ENCODE results near the gene MAGI2.
"Not testable (repeated sequence)": the region's sequence is repeated elsewhere in the genome, so short reads cannot be mapped to it uniquely, and the experiment has no call there.

MAGI2 gene

DNA sequence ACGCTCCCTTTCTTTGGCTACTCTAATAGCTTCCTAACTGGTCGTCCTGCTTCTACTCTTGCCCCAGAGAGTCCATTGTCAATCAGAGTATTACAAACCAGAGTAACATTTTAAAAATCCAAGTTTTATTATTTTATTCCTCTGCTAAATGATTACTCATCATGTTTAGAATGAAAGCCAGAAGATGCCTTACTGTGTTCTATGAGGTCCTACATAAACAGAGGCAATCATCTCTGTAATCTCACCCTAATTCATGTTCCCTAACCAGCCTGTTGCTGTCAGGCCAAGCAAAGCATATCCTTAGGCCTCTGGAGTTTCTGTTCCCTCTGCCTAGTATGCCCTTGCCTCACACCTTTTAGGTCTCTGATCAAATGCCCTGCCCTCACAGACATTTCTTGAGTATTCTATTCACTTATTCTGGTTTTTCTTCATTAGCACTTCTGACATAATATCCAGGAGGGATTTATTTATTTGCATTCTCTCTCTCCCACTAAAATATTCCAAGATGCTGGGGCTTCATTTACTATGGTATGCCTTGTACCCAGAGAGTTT, 1157.3 kb downstream of the MAGI2 start:
- no peak for DNase-seq (ENCODE audit: low spot score)

DNA sequence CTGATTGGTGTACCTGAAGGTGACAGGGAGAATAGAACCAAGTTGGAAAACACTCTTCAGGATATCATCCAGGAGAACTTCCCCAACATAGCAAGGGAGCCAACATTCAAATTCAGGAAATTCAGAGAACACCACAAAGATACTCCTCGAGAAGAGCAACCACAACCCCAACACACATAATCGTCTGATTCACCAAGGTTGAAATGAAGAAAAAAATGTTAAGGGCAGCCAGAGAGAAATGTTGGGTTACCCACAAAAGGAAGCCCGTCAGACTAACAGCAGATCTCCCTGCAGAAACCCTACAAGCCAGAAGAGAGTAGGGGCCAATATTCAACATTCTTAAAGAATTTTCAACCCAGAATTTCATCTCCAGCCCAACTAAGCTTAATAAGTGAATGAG, 1164.0 kb downstream of the MAGI2 start:
- not testable (repeated sequence) for DNase-seq (ENCODE audit: low spot score)

DNA sequence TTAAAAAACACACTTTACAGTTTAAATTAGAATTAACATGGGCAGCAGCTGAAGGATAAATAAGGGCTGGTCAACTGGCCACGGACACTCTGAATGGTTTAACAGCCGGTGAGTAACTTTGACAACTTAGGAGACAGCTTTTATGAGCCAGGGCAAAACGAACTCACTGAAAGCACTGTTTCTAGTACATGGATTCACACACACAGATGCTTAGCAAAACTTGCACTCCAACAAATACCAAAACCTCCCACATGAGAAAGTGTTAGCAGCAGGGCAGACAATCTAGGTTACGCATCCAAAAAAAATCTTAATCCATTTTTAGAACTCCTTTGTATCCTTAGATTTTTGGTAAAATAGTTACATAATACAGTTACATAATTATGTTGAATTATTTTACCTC, 1168.5 kb downstream of the MAGI2 start:
- no peak for DNase-seq (ENCODE audit: low spot score)

DNA sequence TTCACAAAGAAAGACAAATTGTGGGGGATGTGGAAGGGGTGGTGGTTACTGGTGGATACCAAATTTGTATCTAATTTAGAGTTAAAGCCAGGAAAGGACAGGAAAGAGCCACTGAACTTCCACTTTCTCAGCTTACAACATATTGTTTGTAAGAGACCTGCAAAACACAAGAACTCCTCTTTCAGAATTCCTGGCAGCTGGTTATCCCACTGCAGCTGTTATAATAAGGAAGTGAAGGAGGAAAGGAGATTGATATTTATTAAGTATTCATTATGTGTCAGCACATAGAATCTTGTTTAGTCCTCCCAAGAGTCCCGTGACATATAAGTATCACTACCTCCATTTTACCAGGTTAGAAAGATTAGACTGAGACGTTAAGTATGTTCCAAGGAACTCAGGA, 1173.2 kb downstream of the MAGI2 start:
- no peak for DNase-seq (ENCODE audit: low spot score)

DNA sequence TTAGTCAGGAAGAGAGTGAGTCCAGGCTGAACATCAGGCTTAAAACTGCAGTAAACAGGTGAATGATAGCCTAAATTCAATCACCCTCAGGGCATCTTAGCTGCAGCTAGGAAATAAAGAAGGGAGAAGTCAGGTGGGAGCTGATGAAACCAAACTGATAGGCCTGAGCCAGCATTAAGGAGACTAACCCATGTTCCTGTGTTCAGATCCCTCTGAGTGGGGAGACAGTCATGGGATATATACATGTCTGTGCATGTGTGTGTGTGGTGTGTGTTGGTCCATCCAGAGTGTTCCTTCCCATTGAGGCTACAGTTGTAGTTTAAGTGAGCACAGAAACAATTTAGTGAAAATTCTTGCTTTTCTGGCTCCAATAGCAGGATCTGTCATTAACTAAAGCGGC, 1174.0 kb downstream of the MAGI2 start:
- no peak for DNase-seq (ENCODE audit: low spot score)

DNA sequence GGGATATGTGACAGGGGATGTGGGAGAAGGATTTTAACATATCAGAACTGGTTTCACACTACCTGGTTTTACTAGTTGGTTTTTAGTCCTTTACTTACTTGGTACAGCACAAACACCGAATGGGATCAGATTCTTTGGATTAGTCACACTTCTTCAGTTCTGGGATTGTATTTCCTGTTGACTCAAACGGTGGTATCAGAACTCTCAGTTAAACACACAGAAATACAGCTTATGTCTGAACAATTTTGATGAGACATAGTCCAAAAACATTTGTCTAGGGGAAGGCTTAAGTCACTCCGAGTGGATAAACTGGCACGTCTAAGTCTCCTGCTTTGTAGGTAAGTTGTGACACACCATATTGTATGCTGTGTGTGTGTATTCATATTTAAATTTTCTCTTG, 1174.4 kb downstream of the MAGI2 start:
- no peak for DNase-seq (ENCODE audit: low spot score)

DNA sequence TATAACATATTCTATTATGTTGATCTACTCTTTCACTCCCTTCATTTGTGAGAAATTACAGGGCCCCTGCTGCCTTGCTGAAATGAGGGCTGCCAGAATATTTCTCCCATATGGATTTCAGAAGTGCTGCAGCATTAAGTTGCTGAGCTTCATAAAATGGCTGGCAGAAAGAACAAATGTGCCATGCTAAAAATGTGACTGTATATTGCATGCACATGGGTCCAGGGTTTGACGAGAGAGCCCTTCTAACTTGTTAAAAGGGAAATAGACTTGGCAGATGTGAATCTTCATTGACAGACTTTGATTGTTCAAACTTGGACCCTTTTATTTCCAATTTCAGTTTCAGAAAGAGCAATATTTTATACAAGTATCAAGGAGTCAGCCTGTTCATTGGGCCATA, 1186.3 kb downstream of the MAGI2 start:
- no peak for DNase-seq (ENCODE audit: low spot score)

DNA sequence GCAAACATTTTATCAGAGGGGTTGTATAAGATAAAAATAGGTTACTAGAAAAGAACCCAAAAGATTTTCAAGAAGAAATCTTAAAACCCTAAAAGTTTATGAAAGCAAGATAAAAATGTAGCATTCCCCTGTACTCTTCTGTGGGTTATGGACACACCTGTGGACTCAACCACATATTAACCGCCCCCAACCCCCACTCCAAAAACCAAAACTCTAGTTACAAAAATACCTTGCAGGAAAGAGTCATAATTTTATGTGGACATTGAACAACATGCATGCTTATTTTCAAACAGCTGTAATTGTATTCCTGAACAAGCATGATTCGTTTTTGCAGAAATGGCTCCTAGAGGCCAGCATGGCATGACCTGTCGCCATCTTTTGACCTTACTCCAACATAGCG, 1188.0 kb downstream of the MAGI2 start:
- no peak for DNase-seq (ENCODE audit: low spot score)

DNA sequence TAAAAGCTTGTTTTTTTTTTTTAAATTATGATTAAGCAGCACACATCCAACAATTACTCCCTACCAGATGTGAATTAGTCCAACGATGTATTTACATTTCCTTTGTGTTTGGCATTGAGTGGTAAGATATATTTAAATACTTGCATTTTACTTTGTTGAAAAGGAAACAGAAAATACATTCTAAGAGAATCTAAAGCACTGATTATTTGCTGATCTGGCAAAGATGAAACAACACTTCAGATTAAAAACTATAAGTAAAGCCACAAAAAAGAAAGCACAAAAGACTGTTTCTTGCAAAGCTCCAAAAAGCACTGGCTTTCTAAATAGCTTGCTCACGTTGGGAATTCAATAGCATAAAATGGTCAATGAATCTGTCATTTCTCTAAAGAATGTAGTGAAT, 1188.4 kb downstream of the MAGI2 start:
- DNase-seq (ENCODE audit: low spot score), result no peak

DNA sequence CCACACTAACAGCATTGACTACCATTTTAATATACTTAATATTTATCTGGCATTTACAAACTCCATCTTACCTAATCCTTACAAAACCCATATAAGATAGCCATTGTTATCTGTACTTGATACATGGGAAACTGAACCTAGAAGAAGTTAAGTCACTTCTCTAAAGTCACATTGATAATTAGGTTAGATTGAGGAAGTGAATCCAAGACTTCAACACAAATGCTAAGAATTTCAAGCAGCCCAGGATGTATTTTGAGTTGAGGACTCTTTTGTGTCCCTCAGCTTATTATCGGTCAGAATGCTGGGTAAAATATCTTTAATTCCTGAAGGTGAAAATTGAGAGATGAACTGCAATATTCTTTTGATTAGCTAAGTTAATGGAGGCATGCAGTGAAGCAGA, 1189.4 kb downstream of the MAGI2 start:
- no peak for DNase-seq (ENCODE audit: low spot score)

DNA sequence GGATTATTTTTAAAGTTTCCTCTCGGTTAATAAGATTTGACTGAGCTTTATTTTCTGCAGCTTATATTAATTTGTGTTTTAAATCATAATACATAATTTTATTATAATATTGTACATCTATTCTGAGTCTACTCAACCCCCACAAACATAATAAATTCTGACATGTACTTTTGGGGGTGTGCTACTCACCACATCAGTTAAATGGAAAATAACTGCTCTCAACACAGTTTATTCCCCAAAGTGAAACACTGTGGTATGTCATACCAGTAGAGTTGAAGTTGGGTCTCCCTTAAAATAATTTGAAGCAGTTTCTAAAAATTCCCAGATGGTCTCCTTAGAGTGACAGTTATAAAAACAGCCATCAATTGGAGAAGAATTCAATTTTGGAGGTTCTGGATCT, 1191.7 kb downstream of the MAGI2 start:
- DNase-seq (ENCODE audit: low spot score), result no peak

DNA sequence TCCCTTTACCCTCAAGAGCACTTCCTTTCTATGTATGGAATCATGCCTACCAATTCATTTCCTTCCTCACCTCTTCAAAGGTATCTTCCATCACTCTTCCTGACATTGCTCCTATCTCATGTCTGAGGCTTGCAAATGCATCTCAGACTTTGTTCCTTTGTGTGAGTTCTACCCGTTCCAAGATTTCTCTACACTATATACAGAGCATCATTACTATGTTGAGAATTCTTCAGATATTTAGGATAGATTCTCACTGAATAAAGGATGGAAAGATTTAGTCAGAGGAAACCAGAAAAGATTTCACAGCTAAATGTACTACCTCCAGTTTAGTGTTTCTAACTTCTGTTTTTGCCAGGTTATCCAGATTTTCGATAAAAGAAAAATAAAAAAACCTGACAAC, 1192.2 kb downstream of the MAGI2 start:
- DNase-seq (ENCODE audit: low spot score), result no peak

DNA sequence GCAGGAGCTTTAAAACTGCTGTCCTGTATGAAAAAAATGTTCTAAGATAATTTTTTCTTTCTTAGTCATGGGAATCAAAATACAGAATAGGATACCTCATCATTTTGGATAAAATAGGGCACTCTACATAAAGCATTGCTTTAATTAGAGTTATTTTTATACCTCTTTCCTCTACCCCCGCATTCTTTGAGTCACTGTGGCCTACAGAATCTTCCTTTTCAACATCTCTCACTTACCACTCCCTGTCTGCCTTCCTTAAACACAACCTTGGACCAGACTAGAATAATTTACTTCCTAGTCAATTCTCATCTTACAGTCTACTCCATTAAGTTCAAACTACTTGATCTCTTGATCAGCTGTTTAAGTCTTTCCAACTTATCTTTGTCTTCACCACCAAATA, 1192.6 kb downstream of the MAGI2 start:
- DNase-seq (ENCODE audit: low spot score), result no peak

DNA sequence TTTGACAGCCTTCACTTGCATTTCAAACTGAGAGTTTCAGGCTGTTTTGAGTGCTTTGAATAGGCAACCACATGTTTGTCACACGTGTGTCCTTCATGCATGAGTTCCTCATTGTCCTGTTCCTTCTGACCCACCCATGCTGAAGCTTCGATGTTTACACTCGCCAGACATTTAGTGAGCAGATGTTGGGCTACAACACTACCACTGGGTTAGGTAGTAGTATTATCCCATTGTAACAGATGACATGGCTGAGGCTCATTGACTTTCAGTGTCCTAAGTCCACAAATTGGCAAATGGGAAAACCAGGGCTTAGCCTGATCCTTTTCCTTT, 1198.8 kb downstream of the MAGI2 start:
- no peak for DNase-seq (ENCODE audit: low spot score)

DNA sequence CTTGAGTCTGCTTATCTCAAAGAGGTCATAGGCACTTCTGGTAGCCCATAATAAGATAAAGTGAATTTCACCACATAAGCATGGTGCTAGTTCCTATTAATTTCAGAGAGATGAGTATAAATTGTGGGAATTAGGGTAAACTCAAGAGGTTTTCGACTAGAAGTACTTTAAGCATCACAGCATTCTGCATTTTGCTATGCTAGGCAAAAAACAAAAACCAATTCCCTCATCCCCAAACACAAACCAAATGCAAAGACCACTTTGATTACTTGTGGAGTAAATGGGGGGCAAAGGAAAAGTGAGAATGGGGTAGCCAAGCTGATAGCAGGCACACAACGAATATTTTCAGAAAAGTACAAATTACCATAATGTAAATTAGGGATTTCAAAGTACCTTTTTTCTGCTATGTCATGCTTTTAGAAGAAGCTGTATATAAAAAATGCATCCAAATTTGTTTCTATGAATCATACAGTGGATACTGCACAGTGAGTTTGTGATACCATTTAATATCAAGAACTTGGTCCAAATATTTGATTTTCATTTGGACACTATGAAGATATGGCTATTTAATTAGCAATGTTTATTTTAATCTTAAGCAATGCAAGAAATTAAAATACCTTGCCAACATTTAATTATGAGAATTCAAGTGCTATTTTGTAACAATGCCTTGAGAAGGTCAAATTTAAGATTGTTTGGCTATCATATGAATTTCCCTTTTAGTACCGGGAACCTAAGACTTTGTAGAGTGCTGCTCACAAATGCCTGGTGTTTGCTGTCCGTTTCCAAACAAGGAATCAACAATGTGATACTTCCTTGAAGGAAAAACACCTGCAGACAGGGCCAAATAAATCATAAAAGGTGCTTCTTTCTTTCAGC, 1199.4 kb downstream of the MAGI2 start:
- no peak for DNase-seq (ENCODE audit: low spot score)

DNA sequence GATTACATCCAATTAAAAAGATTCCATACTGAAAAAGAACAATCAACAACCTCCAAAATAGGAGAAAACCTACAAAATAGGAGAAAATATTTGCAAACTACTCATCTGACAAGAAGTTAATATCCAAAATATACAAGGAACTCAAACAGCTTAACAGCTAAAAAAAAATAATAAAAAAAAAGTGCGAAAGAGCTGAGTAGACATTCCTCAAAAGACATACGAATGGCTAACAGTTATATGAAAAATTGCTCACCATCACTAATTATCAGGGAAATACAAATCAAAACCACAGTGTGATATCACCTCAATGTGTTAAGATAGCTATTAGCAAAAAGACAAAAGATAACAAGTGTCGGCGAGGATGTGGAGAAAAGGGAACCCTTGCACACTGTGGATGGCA, 1204.6 kb downstream of the MAGI2 start:
- DNase-seq (ENCODE audit: low spot score), result no peak

DNA sequence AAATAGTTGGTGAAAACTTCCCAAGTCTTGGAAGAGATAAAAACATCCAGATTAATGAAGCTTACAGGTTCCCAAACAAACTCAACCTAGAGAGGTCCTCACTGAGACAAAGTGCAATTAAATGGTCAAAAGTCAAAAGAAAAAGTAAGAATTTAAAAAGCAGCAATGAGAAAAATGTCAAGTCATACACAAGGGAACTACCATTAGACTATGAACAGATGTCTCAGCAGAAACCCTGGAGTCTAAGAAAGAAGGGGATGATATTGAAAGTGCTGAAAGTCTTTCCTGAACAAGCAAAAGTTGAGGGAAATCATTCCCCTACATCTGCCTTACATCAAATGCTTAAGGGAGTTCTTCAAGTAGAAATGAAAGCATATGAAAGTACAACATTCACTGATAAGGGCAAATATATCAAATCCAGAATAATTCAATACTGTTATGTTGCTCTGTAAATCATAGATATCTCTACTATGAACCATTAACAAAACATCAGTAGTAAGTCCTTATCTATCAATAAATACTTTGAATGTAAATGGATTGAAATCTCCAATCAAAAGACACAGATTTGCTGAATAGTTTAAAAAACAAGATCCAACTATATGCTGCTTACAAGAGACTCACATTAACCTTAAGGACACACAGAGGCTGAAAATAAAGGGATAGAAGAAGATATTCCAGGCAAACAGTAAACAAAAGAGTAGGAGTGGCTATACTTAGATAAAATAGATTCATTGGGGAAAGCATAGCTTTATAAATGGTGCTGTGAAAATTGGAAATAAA, 1205.4 kb downstream of the MAGI2 start:
- DNase-seq (ENCODE audit: low spot score), result no peak

DNA sequence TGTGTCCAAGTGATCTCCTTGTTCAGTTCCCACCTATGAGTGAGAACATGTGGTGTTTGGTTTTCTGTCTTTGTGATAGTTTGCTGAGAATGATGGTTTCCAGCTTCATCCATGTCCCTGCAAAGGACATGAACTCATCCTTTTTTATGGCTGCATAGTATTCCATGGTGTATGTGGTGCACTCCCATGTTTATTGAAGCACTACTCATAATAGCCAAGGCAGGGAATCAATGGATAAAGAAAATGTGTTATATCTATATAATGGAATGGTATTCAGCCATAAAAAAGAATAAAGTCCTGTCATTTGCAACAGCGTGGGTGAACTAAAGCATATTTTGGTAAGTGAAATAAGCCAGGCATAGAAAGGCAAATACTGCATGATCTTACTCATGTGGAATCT, 1213.3 kb downstream of the MAGI2 start:
- DNase-seq (ENCODE audit: low spot score), result not testable (repeated sequence)

DNA sequence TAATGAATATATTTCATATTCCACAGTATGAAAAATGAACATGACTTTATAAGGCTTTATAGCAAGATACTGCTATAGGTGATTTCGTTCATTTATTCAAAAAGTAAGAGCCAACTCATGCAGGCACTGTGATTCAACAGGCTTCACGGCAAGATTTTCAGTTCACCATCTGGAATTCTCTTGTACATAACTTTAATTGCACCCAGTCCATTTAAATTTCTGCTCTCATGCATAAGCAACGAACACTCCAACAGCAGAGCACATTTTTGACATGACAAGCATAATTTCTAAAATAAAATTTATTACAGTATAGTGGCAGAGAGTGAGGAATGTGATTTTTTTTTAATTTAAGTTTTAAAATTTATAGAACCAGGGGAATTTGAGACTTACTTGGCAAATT, 1218.8 kb downstream of the MAGI2 start:
- DNase-seq (ENCODE audit: low spot score), result no peak

DNA sequence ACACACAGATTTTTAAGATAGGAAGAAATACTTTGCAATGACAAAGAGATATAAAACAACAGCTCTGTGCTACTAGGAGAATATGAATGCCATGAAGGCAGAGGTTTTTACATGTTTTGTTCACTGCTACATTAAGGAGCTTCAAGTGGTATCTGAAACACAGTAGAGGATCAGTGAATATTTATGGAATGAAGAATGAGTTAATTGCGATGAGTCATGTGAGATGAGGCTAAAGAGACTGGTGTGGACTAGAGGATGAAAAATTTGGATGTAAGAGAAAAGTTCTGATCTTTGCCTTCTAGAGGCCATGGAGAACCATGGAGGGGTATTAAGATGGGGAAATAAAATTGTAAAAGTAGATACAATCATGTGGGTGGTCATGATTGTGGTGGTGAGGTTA, 1220.7 kb downstream of the MAGI2 start:
- DNase-seq (ENCODE audit: low spot score), result no peak

DNA sequence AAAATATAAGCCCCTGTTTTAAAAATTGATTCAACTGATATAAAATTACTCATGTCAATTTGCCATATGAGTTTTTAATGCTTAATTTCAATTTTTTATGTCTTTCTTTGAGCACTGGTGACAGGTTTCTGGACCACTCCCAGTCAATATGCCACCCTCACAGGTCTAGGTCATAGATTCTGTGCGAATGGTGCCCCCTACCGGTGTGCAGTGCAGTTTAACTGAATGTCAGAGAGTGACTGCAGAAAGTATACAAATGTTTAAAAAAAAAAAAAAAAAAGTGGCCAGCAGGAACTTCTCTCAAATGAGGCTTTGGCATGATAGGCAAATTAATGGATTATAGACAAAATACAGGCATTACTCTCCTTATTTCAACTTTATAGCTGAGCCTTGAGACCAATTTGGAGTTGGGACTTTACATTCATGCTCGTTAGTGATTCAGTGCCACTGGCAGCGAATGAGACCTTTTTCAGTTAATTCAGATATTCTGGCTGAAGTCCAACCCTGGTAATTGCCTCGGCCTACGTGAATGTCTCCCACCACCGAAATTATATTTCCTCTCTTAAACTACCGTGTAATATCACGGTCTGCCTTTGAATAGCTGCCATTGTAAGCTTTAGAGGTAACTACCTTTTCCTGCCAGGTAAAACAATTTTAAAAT, 1227.3 kb downstream of the MAGI2 start:
- no peak for DNase-seq (ENCODE audit: low spot score)

DNA sequence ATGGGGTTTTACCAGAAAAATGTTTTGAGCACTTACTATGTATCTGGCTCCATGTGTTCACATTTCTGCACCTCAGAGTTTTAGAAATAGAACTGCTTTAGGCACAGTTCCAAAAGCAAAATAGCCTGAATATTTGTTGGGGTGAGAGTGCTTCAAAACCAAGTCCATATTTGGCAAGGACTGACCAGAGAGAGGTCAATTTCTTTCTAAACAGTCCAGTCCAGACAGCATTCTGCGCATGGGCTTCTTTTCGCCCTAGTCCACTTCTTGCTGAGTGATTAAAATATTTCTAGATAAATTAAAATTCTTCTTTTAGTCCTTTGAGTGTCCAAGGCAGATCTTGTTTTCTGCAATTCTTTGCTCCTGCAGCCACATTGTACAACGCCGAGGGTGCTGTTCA, 1227.9 kb downstream of the MAGI2 start:
- no peak for DNase-seq (ENCODE audit: low spot score)

DNA sequence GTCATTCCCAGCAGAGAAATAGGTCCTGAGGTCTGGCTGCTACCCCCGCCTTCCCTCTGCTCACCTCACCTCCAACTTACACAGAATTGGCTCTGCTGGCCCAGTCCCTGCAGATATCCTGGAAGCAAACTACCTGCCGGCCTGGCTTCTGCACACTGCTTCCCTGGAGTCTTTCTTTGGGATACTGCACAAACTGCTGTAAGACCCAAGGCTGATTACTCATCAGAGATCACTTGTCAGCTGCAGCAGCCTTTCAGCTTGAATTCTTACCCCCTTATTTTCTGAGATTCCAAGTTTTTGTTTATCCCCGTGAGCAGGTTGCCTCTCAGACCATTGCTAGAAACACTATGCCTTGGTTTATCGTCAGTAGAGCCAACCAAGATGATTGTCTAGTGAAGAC, 1228.5 kb downstream of the MAGI2 start:
- no peak for DNase-seq (ENCODE audit: low spot score)

Data from CD4-positive, alpha-beta T cell treated with Interleukin-15 for 4 hours (primary cell).